ENCODE measurements around the gene MTCH1. TPM values are rescaled to one million over a fixed set of nuclear protein-coding genes. Genes with fewer than 3 reads are reported as not detected.

MTCH1 gene
- total RNA-seq, 4 donors from 2014 or later = 127 to 186 (median 158) TPM

DNA sequence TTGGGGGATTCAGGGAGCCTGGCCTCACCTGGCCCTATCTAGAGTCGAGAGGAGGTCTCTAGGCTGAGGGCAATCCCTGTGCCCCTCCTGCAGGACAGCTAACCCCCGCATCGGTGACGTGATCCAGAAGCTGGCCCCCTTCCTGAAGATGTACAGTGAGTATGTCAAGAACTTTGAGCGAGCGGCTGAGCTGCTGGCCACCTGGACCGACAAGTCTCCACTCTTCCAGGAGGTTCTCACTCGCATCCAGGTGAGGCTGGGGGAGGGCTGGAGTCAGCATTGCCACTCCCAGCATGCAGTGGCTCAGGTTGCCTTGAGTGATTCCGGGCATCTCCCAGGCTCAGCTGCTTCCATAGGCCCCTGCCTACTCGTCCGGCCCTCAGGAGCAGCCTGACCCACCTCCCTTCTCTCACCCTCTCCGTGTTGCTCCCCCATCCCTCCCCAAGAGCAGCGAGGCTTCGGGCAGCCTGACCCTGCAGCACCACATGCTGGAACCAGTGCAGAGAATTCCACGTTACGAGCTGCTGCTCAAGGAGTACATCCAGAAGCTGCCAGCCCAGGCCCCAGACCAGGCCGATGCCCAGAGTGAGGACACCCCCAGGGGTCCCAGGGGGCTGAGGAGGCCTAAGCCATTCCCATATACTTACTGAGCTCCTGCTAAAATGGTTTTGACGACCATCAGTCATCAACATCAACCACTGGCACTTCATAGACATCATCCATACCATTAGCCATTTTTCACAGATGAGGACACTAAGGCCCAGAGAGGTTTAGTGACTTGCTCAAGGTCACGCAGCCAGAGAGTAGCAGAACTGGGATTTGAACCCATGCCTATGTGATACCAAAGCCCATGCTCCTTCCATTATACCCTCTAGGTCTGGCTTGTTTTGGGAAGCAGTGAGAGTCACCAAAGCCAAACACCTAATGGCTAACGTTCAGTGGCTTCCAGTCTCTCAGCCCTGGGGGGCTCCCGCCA is 27.8 kb upstream of the MTCH1 start:
- Histone ChIP-seq H3K9me3 (no peaks in the 10 kb centered on the region), H3K4me3 (no peak overlapping the region), H3K27me3 (no peaks in the 10 kb centered on the region), H3K36me3 (no peaks in the 10 kb centered on the region), H3K4me1 (peaks cover 0 to 2% (median under 1%) of the 10 kb centered on the region in 4 donors), H3K27ac (no peak overlapping the region)
- no peak for TF ChIP-seq POLR2A (IDR thresholded peaks at IDR 0.05)
- TF ChIP-seq, protein P1, sequence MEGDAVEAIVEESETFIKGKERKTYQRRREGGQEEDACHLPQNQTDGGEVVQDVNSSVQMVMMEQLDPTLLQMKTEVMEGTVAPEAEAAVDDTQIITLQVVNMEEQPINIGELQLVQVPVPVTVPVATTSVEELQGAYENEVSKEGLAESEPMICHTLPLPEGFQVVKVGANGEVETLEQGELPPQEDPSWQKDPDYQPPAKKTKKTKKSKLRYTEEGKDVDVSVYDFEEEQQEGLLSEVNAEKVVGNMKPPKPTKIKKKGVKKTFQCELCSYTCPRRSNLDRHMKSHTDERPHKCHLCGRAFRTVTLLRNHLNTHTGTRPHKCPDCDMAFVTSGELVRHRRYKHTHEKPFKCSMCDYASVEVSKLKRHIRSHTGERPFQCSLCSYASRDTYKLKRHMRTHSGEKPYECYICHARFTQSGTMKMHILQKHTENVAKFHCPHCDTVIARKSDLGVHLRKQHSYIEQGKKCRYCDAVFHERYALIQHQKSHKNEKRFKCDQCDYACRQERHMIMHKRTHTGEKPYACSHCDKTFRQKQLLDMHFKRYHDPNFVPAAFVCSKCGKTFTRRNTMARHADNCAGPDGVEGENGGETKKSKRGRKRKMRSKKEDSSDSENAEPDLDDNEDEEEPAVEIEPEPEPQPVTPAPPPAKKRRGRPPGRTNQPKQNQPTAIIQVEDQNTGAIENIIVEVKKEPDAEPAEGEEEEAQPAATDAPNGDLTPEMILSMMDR (IDR thresholded peaks at IDR 0.05) = no peak
- DNase-seq = no peak

DNA sequence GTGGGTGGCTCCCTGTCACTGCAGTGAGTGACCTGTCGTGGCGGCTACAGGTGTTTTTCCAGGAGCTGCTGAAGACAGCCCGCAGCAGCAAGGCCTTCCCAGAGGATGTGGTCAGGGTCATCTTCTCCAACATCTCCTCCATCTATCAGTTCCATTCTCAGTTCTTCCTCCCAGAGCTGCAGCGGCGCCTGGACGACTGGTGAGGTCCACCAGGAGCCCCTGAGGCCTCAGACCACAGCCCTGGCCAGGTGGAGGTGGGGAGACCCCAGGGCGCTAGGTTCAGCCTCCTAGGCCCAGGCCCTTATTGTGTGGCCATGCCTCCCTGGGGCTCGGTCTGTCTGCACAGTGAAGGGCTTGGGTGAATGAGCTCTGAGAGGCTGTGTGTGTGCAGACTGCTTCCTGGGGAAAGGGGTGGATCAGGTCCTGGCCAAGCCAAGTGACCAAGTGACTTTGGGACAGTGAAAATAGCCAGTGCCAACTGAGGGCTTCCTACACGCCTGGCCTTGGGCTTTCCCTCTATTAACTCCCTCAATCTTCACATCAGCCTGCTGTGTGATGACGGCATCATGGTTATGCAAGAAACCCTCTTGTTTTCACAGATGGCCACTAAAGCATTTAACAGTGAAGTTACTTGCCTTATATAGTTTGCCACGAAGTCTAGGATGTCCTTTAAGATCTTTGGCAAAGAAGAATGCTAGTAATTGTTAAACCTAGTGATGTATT is 25.8 kb upstream of the MTCH1 start:
- H3K27me3 ChIP-seq = no peaks in the 10 kb centered on the region
- H3K27ac ChIP-seq = no peak overlapping the region
- TF ChIP-seq, protein P1 (IDR thresholded peaks at IDR 0.05) = no peak
- no peak for TF ChIP-seq POLR2A (IDR thresholded peaks at IDR 0.05)
- no peaks in the 10 kb centered on the region for H3K36me3 ChIP-seq
- no peak for DNase-seq
- H3K4me1 ChIP-seq = no peaks in the 10 kb centered on the region
- no peaks in the 10 kb centered on the region for H3K9me3 ChIP-seq
- no peak overlapping the region for H3K4me3 ChIP-seq

DNA sequence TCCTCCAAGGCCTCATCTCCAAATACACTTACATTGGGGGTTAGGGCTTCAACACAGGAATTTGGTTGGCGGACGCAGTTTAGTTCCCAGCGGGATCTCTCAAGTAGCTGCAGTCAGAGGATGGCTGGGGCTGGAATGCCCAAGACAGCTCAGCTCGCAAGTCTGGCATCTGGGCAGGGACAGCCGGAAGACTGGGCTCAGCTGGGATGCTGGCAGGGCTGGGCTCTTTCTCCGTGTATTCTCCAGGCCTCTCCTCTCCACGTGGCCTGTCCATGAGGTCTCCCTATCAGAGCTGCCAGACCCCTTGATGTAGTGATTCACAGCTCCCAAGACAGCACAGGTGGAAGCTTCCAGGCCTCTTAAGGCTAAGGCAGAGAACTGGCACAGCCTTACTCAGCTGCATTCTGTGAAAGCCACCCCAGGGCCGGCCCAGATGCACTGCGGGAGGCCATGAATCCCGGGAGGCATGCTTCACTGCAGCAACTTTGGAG is 24.5 kb upstream of the MTCH1 start:
- Histone ChIP-seq H3K36me3 (no peaks in the 10 kb centered on the region), H3K27me3 (no peaks in the 10 kb centered on the region), H3K4me1 (no peaks in the 10 kb centered on the region), H3K9me3 (no peaks in the 10 kb centered on the region), H3K27ac (no peak overlapping the region), H3K4me3 (no peak overlapping the region)
- TF ChIP-seq POLR2A (IDR thresholded peaks at IDR 0.05) = no peak
- TF ChIP-seq, protein P1 (IDR thresholded peaks at IDR 0.05) = no peak
- DNase-seq = no peak

DNA sequence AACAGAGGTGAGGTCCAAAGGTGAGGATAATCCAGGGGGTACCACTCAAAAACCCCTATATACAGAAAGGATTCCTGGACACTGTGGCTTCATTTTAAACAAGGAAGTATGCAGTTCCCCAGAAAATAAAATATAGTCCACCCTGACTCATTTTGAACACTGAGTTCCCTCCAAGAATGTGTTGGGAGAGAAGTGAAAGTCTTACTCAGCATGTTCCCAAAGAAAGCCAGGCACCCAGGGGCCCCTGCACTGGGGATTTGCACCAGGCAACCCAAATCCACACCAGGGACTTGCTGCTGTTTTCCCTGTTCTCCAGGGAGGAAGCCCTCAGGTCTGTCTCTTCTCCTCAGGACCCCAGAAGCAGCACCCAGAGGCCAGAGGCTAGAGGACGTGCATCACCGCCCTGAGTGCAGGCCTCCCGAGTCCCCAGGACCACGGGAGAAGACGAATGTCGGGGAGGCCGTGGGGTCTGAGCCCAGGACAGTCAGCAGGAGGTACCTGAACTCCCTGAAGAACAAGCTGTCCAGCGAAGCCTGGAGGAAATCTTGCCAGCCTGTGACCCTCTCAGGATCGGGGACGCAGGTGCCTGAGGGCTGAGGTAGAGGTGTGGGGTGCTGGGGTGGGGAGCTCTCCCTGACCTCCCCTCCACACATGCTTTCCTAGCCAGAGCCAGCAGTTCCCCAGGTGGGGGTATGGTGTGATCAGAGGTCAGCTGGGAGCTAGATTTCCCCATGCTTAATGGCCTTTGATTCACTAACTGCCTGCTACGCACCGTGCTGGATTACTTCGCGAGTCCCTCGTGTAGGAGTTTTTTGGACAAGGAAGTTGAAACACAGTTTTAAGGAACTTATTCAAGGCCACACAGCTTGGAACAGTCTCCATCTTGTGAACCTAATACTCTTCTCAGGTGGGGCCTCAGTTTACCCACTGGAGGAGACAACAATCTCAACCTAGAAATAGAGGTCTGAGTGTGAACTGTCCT is 22.8 kb upstream of the MTCH1 start:
- no peaks in the 10 kb centered on the region for H3K27me3 ChIP-seq
- peak overlapping the region in 2 of 4 donors; percentile 10 to 49 for H3K4me3 ChIP-seq
- no peaks in the 10 kb centered on the region for H3K4me1 ChIP-seq
- DNase-seq = no peak
- peak overlapping the region in 3 of 4 donors; percentile 3 to 85 (median 54) for H3K27ac ChIP-seq
- TF ChIP-seq, protein P1 (IDR thresholded peaks at IDR 0.05) = no peak
- no peak for TF ChIP-seq POLR2A (IDR thresholded peaks at IDR 0.05)
- no peaks in the 10 kb centered on the region for H3K36me3 ChIP-seq
- no peaks in the 10 kb centered on the region for H3K9me3 ChIP-seq

Data from Peyer's patch (tissue), 4 donors.